Loucy (cell line): Measurements from ENCODE around the gene RPLP1.

ENCODE experiments used
- H2AFZ ChIP-seq: fragments of 200-600 bp; sonication (generic); 2 replicates; pipeline ENCODE4 v1.6.0; 2016; ENCODE audit warnings: antibody characterized with exemption, mild to moderate bottlenecking, low read length, moderate library complexity
- H3F3A ChIP-seq: fragments of 200-600 bp; 2 replicates; pipeline ENCODE4 v1.6.0; 2016; ENCODE audit warnings: antibody characterized with exemption, low read depth, mild to moderate bottlenecking
- H3K27me3 ChIP-seq: fragments of 200-600 bp; sonication (generic); 2 replicates; pipeline ENCODE4 v1.6.1; 2014; ENCODE audit warnings: low read length, mild to moderate bottlenecking; ENCODE audit not compliant: insufficient read depth, poor library complexity, severe bottlenecking
- H3K36me3 ChIP-seq: fragments of 200-600 bp; sonication (generic); 2 replicates; pipeline ENCODE4 v1.6.1; 2016; ENCODE audit warnings: low read length; ENCODE audit not compliant: insufficient read depth
- H3K4me1 ChIP-seq: fragments of 200-600 bp; sonication (generic); 2 replicates; pipeline ENCODE4 v1.5.1; 2014; ENCODE audit warnings: low read length, mild to moderate bottlenecking; ENCODE audit not compliant: insufficient read depth, poor library complexity, severe bottlenecking
- H3K4me2 ChIP-seq: fragments of 200-600 bp; sonication (generic); 2 replicates; pipeline ENCODE4 v1.6.0; 2014; ENCODE audit warnings: antibody characterized with exemption, low read length, low read depth, mild to moderate bottlenecking; ENCODE audit not compliant: poor library complexity, severe bottlenecking
- H3K4me3 ChIP-seq: fragments of 200-600 bp; sonication (generic); 2 replicates; pipeline ENCODE4 v1.5.1; 2014; ENCODE audit warnings: low read length, mild to moderate bottlenecking, mixed read lengths; ENCODE audit not compliant: poor library complexity, severe bottlenecking
- H3K79me2 ChIP-seq: fragments of 200-600 bp; sonication (generic); 2 replicates; pipeline ENCODE4 v1.6.1; 2014; ENCODE audit warnings: low read length; ENCODE audit not compliant: insufficient read depth
- H3K9ac ChIP-seq: fragments of 200-600 bp; sonication (generic); 2 replicates; pipeline ENCODE4 v1.6.0; 2014; ENCODE audit warnings: mild to moderate bottlenecking, low read depth, low read length, moderate library complexity; ENCODE audit not compliant: poor library complexity, severe bottlenecking
- H3K9me2 ChIP-seq: fragments of 200-600 bp; sonication (generic); replicated peaks from 2 replicates; pipeline ENCODE4 v1.6.1; 2016; ENCODE audit warnings: low read depth, low read length, mixed read lengths
- H3K9me3 ChIP-seq: fragments of 200-600 bp; sonication (generic); 2 replicates; pipeline ENCODE4 v1.6.1; 2014; ENCODE audit warnings: mild to moderate bottlenecking, antibody characterized with exemption, low read length, low read depth; ENCODE audit not compliant: insufficient read depth
- H4K20me1 ChIP-seq: fragments of 200-600 bp; sonication (generic); 2 replicates; pipeline ENCODE4 v1.6.0; 2014; ENCODE audit warnings: antibody characterized with exemption, low read length, mild to moderate bottlenecking; ENCODE audit not compliant: insufficient read depth, poor library complexity, severe bottlenecking
- EZH2phosphoT487 ChIP-seq: fragments of 200-600 bp; IDR thresholded peaks from 2 replicates; pipeline ENCODE4 v1.6.1; 2018; ENCODE audit warnings: antibody characterized with exemption, mild to moderate bottlenecking, moderate library complexity, borderline replicate concordance
- TF ChIP-seq, protein P1 (sequence below): fragments of 200-600 bp; sonication (generic); conservative IDR thresholded peaks from 2 replicates; pipeline ENCODE4 v1.5.1; 2014; ENCODE audit warnings: mild to moderate bottlenecking, antibody characterized with exemption, low read length

RPLP1 gene

DNA sequence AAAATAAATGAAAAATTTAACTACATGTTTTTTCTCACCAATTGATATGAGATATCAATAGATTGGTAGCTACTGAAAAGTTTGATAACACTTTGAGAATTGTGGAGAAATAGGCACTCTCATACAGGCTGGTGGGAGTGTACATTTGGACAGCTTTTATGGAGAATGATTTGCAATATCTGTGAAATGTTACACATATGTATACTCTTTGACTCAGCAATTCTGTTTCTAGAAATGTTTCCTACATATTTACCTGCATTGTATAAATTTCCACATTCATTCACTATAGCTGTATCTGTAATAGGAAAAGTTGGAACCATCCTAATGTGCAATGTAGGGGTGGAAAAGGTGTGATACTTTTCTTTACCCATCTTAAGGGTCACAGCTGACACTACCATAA is 40.3 kb upstream of the RPLP1 start:
- H3K79me2 ChIP-seq = peaks cover 30% of the 10 kb centered on the region
- H3K9me3 ChIP-seq = no peaks in the 10 kb centered on the region
- H3K4me1 ChIP-seq = peaks cover 28% of the 10 kb centered on the region
- no peak overlapping the region for H3K9ac ChIP-seq
- H4K20me1 ChIP-seq = peaks cover 18% of the 10 kb centered on the region
- H3K4me3 ChIP-seq = no peak overlapping the region
- H3F3A ChIP-seq = no peaks in the 10 kb centered on the region
- H3K36me3 ChIP-seq = no peaks in the 10 kb centered on the region
- no peak overlapping the region for H2AFZ ChIP-seq
- H3K27me3 ChIP-seq = no peaks in the 10 kb centered on the region
- no peak overlapping the region for H3K4me2 ChIP-seq
- no peaks in the 10 kb centered on the region for H3K9me2 ChIP-seq
- no peak for TF ChIP-seq EZH2phosphoT487
- TF ChIP-seq, protein P1, sequence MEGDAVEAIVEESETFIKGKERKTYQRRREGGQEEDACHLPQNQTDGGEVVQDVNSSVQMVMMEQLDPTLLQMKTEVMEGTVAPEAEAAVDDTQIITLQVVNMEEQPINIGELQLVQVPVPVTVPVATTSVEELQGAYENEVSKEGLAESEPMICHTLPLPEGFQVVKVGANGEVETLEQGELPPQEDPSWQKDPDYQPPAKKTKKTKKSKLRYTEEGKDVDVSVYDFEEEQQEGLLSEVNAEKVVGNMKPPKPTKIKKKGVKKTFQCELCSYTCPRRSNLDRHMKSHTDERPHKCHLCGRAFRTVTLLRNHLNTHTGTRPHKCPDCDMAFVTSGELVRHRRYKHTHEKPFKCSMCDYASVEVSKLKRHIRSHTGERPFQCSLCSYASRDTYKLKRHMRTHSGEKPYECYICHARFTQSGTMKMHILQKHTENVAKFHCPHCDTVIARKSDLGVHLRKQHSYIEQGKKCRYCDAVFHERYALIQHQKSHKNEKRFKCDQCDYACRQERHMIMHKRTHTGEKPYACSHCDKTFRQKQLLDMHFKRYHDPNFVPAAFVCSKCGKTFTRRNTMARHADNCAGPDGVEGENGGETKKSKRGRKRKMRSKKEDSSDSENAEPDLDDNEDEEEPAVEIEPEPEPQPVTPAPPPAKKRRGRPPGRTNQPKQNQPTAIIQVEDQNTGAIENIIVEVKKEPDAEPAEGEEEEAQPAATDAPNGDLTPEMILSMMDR = no peak

DNA sequence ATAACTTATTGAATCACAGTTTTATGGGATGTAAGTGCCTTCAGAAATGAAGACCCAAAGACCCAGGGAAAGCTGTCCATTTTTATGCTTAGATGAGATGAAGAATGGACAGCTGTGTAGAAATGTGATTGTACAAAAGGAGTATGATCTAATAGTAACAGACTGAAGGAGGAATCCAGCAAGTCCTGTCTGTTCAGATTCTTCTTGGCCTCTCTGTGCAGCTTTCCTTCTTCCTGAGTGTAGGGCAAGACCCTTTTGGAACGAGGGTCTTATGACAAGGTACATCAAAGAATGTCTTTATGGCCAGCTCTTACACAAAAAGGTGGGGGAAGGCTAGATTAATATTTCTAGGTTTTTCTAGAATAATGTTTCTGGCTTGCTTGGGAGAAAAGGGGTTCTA is 39.9 kb upstream of the RPLP1 start:
- Histone ChIP-seq H3K9me2 (no peaks in the 10 kb centered on the region), H4K20me1 (peaks cover 18% of the 10 kb centered on the region), H2AFZ (no peak overlapping the region), H3K4me2 (no peak overlapping the region), H3K36me3 (peaks cover 3% of the 10 kb centered on the region; the same call in 1 of the 2 replicates), H3K27me3 (no peaks in the 10 kb centered on the region), H3F3A (no peaks in the 10 kb centered on the region), H3K4me1 (peaks cover 30% of the 10 kb centered on the region), H3K4me3 (no peak overlapping the region), H3K9me3 (no peaks in the 10 kb centered on the region), H3K79me2 (peaks cover 34% of the 10 kb centered on the region), H3K9ac (no peak overlapping the region)
- TF ChIP-seq EZH2phosphoT487 = no peak
- TF ChIP-seq, protein P1 = no peak

DNA sequence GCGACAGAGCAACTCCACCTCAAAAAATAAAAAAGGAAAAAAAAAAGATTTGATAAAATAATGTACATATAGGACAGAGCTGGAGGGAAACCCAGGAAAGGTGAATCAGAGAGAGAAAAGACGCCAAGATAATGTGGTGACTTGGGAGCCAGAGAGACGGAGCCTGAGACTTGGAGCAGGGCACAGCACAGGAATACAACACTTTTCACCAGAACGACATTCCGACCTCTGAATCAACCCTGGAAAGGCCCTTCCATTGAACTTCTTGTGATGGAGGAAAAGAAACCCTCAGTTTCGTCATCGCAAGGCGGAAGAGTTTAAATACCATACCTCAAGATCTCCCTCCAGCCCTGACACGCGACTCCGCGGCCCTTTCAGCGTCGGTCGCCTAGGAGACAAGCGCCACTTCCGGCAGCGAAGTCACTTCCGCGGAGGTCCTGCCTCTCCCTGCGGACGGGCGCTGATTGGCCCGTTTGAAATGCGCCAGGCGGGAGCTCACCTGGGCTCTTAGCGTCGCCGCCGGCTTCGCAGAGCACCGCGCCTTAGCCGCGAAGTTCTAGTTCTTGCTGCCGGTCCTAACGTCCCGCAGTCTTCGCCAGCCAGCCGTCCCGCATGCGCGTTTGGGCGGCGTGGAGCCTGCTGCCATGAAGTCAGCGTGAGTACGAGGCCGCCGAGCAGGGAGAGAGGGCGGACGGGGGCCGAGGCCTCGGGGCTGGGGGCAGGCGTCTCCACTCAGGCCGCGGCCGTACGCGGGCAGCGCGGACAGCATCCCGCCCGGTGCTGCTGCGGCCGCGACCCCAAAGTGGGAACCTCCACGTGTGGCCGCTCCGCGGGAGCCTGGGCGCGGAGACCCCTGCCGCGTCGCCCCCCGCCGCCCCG is 38.6 kb upstream of the RPLP1 start, which contains the start of gene KIF23:
Gene KIF23, plus strand, starts transcription at position 528 of the 879 bp plus-strand sequence. Its CDS starts 117 bp downstream, at position 645.
- TF ChIP-seq, protein P1 = no peak
- no peak for TF ChIP-seq EZH2phosphoT487

More for the DNA sequence above, 38.6 kb upstream of the RPLP1 start, which contains the start of gene KIF23:
- Histone ChIP-seq H3K4me3 (peak within 1 kb of the TSS; percentile 96), H3K9me2 (no peaks in the 10 kb centered on the region), H3K4me1 (peaks cover 37% of the 10 kb centered on the region), H3K36me3 (peaks cover 14% of the 10 kb centered on the region; the same call in 1 of the 2 replicates), H3K79me2 (peaks cover 48% of the 10 kb centered on the region), H3K9ac (peak within 1 kb of the TSS; percentile 87), H3K9me3 (no peaks in the 10 kb centered on the region), H3K4me2 (peak within 1 kb of the TSS; percentile 90), H3F3A (no peaks in the 10 kb centered on the region), H3K27me3 (no peaks in the 10 kb centered on the region), H2AFZ (peak within 1 kb of the TSS; percentile 82), H4K20me1 (peaks cover 18% of the 10 kb centered on the region)
